ENCODE data around the gene CCDC59. TPM values are rescaled to one million over a fixed set of nuclear protein-coding genes. Genes with fewer than 3 reads are reported as not detected.

The CCDC59 gene
- total RNA-seq, 1 experiment from 2014 or later, result 76.6 TPM

- ChIA-PET CTCF (interaction anchor here (0.6 kb wide), 1 partner anchor 42 kb away, joined by 3 read pairs; the partner anchor contains the start of genes CCDC59 and METTL25), RAD21 (ENCODE audit: low non-redundant PET in 1 of 2, low total read pairs in 2 of 2, uncharacterized antibody in 2 of 2, unreplicated experiment in 2 of 2) (no interaction called here), POLR2A (no interaction called here)
- no peak overlapping the region for H3K4me2 ChIP-seq (ENCODE audit: low read length)
- no peaks in the 10 kb centered on the region for H3K9me2 ChIP-seq (ENCODE audit: insufficient read depth)
- no peak overlapping the region for H3K9ac ChIP-seq (ENCODE audit: low read length)
- ATAC-seq, result no peak
- no peaks in the 10 kb centered on the region for H3K36me3 ChIP-seq (ENCODE audit: control insufficient read depth in 1 of 2, insufficient read depth in 2 of 2, low read length in 2 of 2)
- H3K4me1 ChIP-seq (ENCODE audit: control insufficient read depth in 1 of 2, insufficient read depth in 2 of 2, low read length in 2 of 2), result no peaks in the 10 kb centered on the region
- intact Hi-C loops (cut with micrococcal nuclease), result no loop called here
- no peak overlapping the region for H3K4me3 ChIP-seq (replicated peaks in 1 of 2; ENCODE audit: low read depth in 1 of 2, low read length in 2 of 2)
- no peaks in the 10 kb centered on the region for H3K27me3 ChIP-seq (ENCODE audit: insufficient read depth, low read length)
- H3K27ac ChIP-seq (ENCODE audit: low read depth, low read length), result no peak overlapping the region
- no peaks in the 10 kb centered on the region for H3K79me2 ChIP-seq (ENCODE audit: insufficient read depth, low read length)
- H2AFZ ChIP-seq (ENCODE audit: low read depth, low read length, poor library complexity, severe bottlenecking), result no peak overlapping the region
- H4K20me1 ChIP-seq (ENCODE audit: insufficient read depth), result no peaks in the 10 kb centered on the region
- no peaks in the 10 kb centered on the region for H3K9me3 ChIP-seq (ENCODE audit: control insufficient read depth in 1 of 2, insufficient read depth in 1 of 2, low read depth in 1 of 2, low read length in 2 of 2)
- BruUV-seq (replicated peaks), result no TSS peak
- TF ChIP-seq CEBPB (IDR thresholded peaks at IDR 0.05; ENCODE audit: low read depth) (no peak), REST (IDR thresholded peaks at IDR 0.05; ENCODE audit: low read depth) (no peak), CTCF (IDR thresholded peaks at IDR 0.05 in 2 of 3, conservative IDR thresholded peaks at IDR 0.05 in 1 of 3; ENCODE audit: borderline replicate concordance in 1 of 3, insufficient read depth in 1 of 3, low read depth in 2 of 3, low read length in 2 of 3) (no peak), RAD21 (IDR thresholded peaks at IDR 0.05; ENCODE audit: low read depth) (no peak), EZH2phosphoT487 (IDR thresholded peaks at IDR 0.05; ENCODE audit: borderline replicate concordance) (no peak), YY1 (IDR thresholded peaks at IDR 0.05; ENCODE audit: extremely low read depth, insufficient replicate concordance, low read depth, low read length) (no peak), EZH2 (IDR thresholded peaks at IDR 0.05) (no peak), CBX3 (IDR thresholded peaks at IDR 0.05; ENCODE audit: low read depth) (no peak), ZFX (IDR thresholded peaks at IDR 0.05) (no peak), ZNF274 (IDR thresholded peaks at IDR 0.05; ENCODE audit: low read depth, low read length) (no peak)
- no peak for DNase-seq (ENCODE audit: low read depth, low spot score)
Measured at GRCh38 chr12:82400819-82401218, 42.6 kb upstream of the CCDC59 start.
